ENCODE results near the gene ZNF716. TPM values are rescaled to one million over a fixed set of nuclear protein-coding genes. Genes with fewer than 3 reads are reported as not detected.

ZNF716 gene
- total RNA-seq, 2 donors from 2014 or later = not detected

Small RNA genes within 50 kb of the gene (microRNA-seq; reads per million reads assigned to microRNA genes)
- gene MIR3147 = 0 reads per million in 2 donors

All from left cardiac atrium (tissue), 2 donors.